Activated T-helper 17 cell treated with anti-CD3 and anti-CD28 coated beads, Interleukin-2, amount 50 U/mL, for 72 hours (primary cell): Measurements from ENCODE around the gene KLHL29. TPM values are rescaled to one million over a fixed set of nuclear protein-coding genes. Genes with fewer than 3 reads are reported as not detected.

Experiments
- ATAC-seq: fragments of 150-1000 bp; cut with Tn5 transposase; replicated peaks from 2 replicates; pipeline ENCODE4 v1.10.0; 2021; ENCODE audit warnings: mild to moderate bottlenecking, moderate library complexity
- H3K27ac Mint-ChIP-seq: one replicate; pipeline ENCODE4 v1.8.0; 2022; ENCODE audit warnings: mixed read lengths
- H3K27me3 Mint-ChIP-seq: one replicate; pipeline ENCODE4 v1.8.0; 2022; ENCODE audit warnings: mixed read lengths
- H3K36me3 Mint-ChIP-seq: one replicate; pipeline ENCODE4 v1.8.0; 2022; ENCODE audit warnings: low read depth, mild to moderate bottlenecking, mixed read lengths
- H3K4me1 Mint-ChIP-seq: one replicate; pipeline ENCODE4 v1.8.0; 2022; ENCODE audit warnings: mixed read lengths
- H3K4me3 Mint-ChIP-seq: one replicate; pipeline ENCODE4 v1.8.0; 2022; ENCODE audit warnings: mild to moderate bottlenecking, mixed read lengths
- H3K9me3 Mint-ChIP-seq: one replicate; pipeline ENCODE4 v1.8.0; 2022; ENCODE audit warnings: mixed read lengths
- total RNA-seq, 2 donors: library from RNA; stranded (reverse); gene quantifications; one replicate each; pipeline ENCODE4 v1.2.3, GENCODE V29; 2022

KLHL29 gene
- total RNA-seq, 2 donors from 2014 or later, result 0.26 to 0.56 TPM

GRCh38 chr2:23427976-23428375 lies 43.0 kb downstream of the KLHL29 start:
- Mint-ChIP-seq H3K27me3 (peaks cover 17% of the 10 kb centered on the region), H3K9me3 (no peaks in the 10 kb centered on the region), H3K36me3 (no peaks in the 10 kb centered on the region), H3K4me3 (no peak overlapping the region), H3K4me1 (no peaks in the 10 kb centered on the region), H3K27ac (no peak overlapping the region)
- ATAC-seq, result no peak

- no peaks in the 10 kb centered on the region for H3K36me3 Mint-ChIP-seq
- H3K4me1 Mint-ChIP-seq, result no peaks in the 10 kb centered on the region
- peaks cover 17% of the 10 kb centered on the region for H3K27me3 Mint-ChIP-seq
- no peak overlapping the region for H3K27ac Mint-ChIP-seq
- no peak for ATAC-seq
- H3K4me3 Mint-ChIP-seq, result no peak overlapping the region
- H3K9me3 Mint-ChIP-seq, result no peaks in the 10 kb centered on the region
Measured at GRCh38 chr2:23429036-23429435, 44.1 kb downstream of the KLHL29 start.

GRCh38 chr2:23430263-23430662 lies 45.3 kb downstream of the KLHL29 start:
- H3K36me3 Mint-ChIP-seq, result no peaks in the 10 kb centered on the region
- no peaks in the 10 kb centered on the region for H3K9me3 Mint-ChIP-seq
- H3K4me1 Mint-ChIP-seq, result peaks cover 4% of the 10 kb centered on the region
- no peak for ATAC-seq
- peaks cover 22% of the 10 kb centered on the region for H3K27me3 Mint-ChIP-seq
- no peak overlapping the region for H3K27ac Mint-ChIP-seq
- no peak overlapping the region for H3K4me3 Mint-ChIP-seq

- no peak overlapping the region for H3K4me3 Mint-ChIP-seq
- H3K9me3 Mint-ChIP-seq, result no peaks in the 10 kb centered on the region
- H3K27me3 Mint-ChIP-seq, result peaks cover 33% of the 10 kb centered on the region
- peaks cover 5% of the 10 kb centered on the region for H3K4me1 Mint-ChIP-seq
- H3K36me3 Mint-ChIP-seq, result no peaks in the 10 kb centered on the region
- H3K27ac Mint-ChIP-seq, result no peak overlapping the region
- no peak for ATAC-seq
Measured at GRCh38 chr2:23432531-23432930, 47.6 kb downstream of the KLHL29 start.

GRCh38 chr2:23433282-23433681 lies 48.3 kb downstream of the KLHL29 start:
- Mint-ChIP-seq H3K36me3 (no peaks in the 10 kb centered on the region), H3K27ac (no peak overlapping the region), H3K27me3 (peaks cover 33% of the 10 kb centered on the region), H3K9me3 (no peaks in the 10 kb centered on the region), H3K4me3 (no peak overlapping the region), H3K4me1 (peaks cover 5% of the 10 kb centered on the region)
- no peak for ATAC-seq

GRCh38 chr2:23434721-23435121 lies 49.7 kb downstream of the KLHL29 start:
- no peaks in the 10 kb centered on the region for H3K9me3 Mint-ChIP-seq
- no peak overlapping the region for H3K27ac Mint-ChIP-seq
- no peaks in the 10 kb centered on the region for H3K36me3 Mint-ChIP-seq
- peaks cover 5% of the 10 kb centered on the region for H3K4me1 Mint-ChIP-seq
- H3K27me3 Mint-ChIP-seq, result peaks cover 29% of the 10 kb centered on the region
- no peak overlapping the region for H3K4me3 Mint-ChIP-seq
- no peak for ATAC-seq

GRCh38 chr2:23435250-23436035 lies 50.5 kb downstream of the KLHL29 start:
- H3K27ac Mint-ChIP-seq, result no peak overlapping the region
- ATAC-seq, result no peak
- H3K9me3 Mint-ChIP-seq, result no peaks in the 10 kb centered on the region
- H3K4me3 Mint-ChIP-seq, result no peak overlapping the region
- no peaks in the 10 kb centered on the region for H3K36me3 Mint-ChIP-seq
- H3K4me1 Mint-ChIP-seq, result peaks cover 5% of the 10 kb centered on the region
- peaks cover 26% of the 10 kb centered on the region for H3K27me3 Mint-ChIP-seq

- Mint-ChIP-seq H3K9me3 (no peaks in the 10 kb centered on the region), H3K27ac (no peak overlapping the region), H3K4me1 (peaks cover 5% of the 10 kb centered on the region), H3K36me3 (no peaks in the 10 kb centered on the region), H3K4me3 (no peak overlapping the region), H3K27me3 (peaks cover 20% of the 10 kb centered on the region)
- ATAC-seq, result peak; percentile 99
Measured at GRCh38 chr2:23436346-23437098, 51.5 kb downstream of the KLHL29 start.

- Mint-ChIP-seq H3K27me3 (peaks cover 5% of the 10 kb centered on the region), H3K4me3 (no peak overlapping the region), H3K36me3 (no peaks in the 10 kb centered on the region), H3K9me3 (no peaks in the 10 kb centered on the region), H3K4me1 (no peaks in the 10 kb centered on the region), H3K27ac (no peak overlapping the region)
- no peak for ATAC-seq
Measured at GRCh38 chr2:23441414-23441813, 56.4 kb downstream of the KLHL29 start.

GRCh38 chr2:23445450-23445868 lies 60.5 kb downstream of the KLHL29 start:
- ATAC-seq, result no peak
- H3K4me1 Mint-ChIP-seq, result no peaks in the 10 kb centered on the region
- peaks cover 8% of the 10 kb centered on the region for H3K27me3 Mint-ChIP-seq
- H3K27ac Mint-ChIP-seq, result no peak overlapping the region
- H3K9me3 Mint-ChIP-seq, result no peaks in the 10 kb centered on the region
- H3K36me3 Mint-ChIP-seq, result no peaks in the 10 kb centered on the region
- H3K4me3 Mint-ChIP-seq, result no peak overlapping the region

GRCh38 chr2:23446916-23447315 lies 61.9 kb downstream of the KLHL29 start:
- Mint-ChIP-seq H3K36me3 (no peaks in the 10 kb centered on the region), H3K9me3 (no peaks in the 10 kb centered on the region), H3K27me3 (peaks cover 12% of the 10 kb centered on the region), H3K27ac (no peak overlapping the region), H3K4me1 (no peaks in the 10 kb centered on the region), H3K4me3 (no peak overlapping the region)
- ATAC-seq, result no peak

- Mint-ChIP-seq H3K27ac (no peak overlapping the region), H3K27me3 (peaks cover 12% of the 10 kb centered on the region), H3K4me3 (no peak overlapping the region), H3K4me1 (no peaks in the 10 kb centered on the region), H3K36me3 (no peaks in the 10 kb centered on the region), H3K9me3 (no peaks in the 10 kb centered on the region)
- no peak for ATAC-seq
Measured at GRCh38 chr2:23447405-23447804, 62.4 kb downstream of the KLHL29 start.

GRCh38 chr2:23448906-23449305 lies 63.9 kb downstream of the KLHL29 start:
- no peaks in the 10 kb centered on the region for H3K9me3 Mint-ChIP-seq
- ATAC-seq, result no peak
- peaks cover 12% of the 10 kb centered on the region for H3K27me3 Mint-ChIP-seq
- no peak overlapping the region for H3K4me3 Mint-ChIP-seq
- H3K27ac Mint-ChIP-seq, result no peak overlapping the region
- no peaks in the 10 kb centered on the region for H3K36me3 Mint-ChIP-seq
- peaks cover 4% of the 10 kb centered on the region for H3K4me1 Mint-ChIP-seq

GRCh38 chr2:23449413-23449812 lies 64.4 kb downstream of the KLHL29 start:
- peaks cover 13% of the 10 kb centered on the region for H3K27me3 Mint-ChIP-seq
- peaks cover 4% of the 10 kb centered on the region for H3K4me1 Mint-ChIP-seq
- no peaks in the 10 kb centered on the region for H3K9me3 Mint-ChIP-seq
- H3K36me3 Mint-ChIP-seq, result no peaks in the 10 kb centered on the region
- H3K4me3 Mint-ChIP-seq, result no peak overlapping the region
- H3K27ac Mint-ChIP-seq, result no peak overlapping the region
- ATAC-seq, result no peak

- no peak for ATAC-seq
- peaks cover 17% of the 10 kb centered on the region for H3K27me3 Mint-ChIP-seq
- no peak overlapping the region for H3K4me3 Mint-ChIP-seq
- H3K36me3 Mint-ChIP-seq, result no peaks in the 10 kb centered on the region
- H3K9me3 Mint-ChIP-seq, result no peaks in the 10 kb centered on the region
- H3K27ac Mint-ChIP-seq, result no peak overlapping the region
- peaks cover 4% of the 10 kb centered on the region for H3K4me1 Mint-ChIP-seq
Measured at GRCh38 chr2:23449831-23450331, 64.9 kb downstream of the KLHL29 start.
